ENCODE data around the gene PDCD6IP.

- TF ChIP-seq POLR2A (IDR thresholded peaks at IDR 0.05): no peak
- TF ChIP-seq CTCF (IDR thresholded peaks at IDR 0.05): no peak
- no peak for TF ChIP-seq POLR2AphosphoS5 (IDR thresholded peaks at IDR 0.05)
- TF ChIP-seq EP300 (IDR thresholded peaks at IDR 0.05): no peak
Measured at GRCh38 chr3:33914731-33915379, 116.4 kb downstream of the PDCD6IP start.
